Endometrium (tissue), 2 donors: ENCODE data around the gene RNF114.
"Not testable (repeated sequence)": the region's sequence is repeated elsewhere in the genome, so short reads cannot be mapped to it uniquely, and the experiment has no call there.

Experiments used
- FAIRE-seq: peaks from 2 replicates; lab custom pipeline; 2012; peaks lifted over from hg19 to GRCh38; lab: Jason Lieb, UNC
- donor health status: control.
- donor health status: control.

Gene RNF114

DNA sequence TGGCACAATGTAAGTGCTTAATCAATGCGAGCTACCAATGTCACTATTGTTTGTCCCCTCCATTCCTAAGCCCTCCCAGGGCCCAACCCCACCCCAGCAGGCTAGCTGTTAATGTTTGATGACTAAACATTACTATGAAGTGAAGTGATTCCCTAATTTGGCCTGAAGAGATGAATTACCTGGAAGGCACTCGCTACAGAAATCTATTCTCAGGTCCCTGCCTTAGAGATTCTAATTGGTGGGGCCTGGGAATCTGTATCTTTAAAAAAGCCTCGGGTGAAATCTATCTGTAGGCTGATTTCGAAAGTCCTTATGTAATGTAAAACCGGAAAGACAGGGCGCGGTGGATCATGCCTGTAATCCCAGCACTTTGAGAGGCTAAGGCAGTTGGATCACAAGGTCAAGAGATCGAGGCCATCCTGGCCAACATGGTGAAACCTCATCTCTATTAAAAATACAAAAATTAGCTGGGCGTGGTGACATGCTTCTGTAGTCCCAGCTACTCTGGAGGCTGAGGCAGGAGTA is 29.6 kb downstream of the RNF114 start:
- no peak for FAIRE-seq

- no peak for FAIRE-seq
Observed at GRCh38 chr20:49966861-49967260, 30.7 kb downstream of the RNF114 start.

DNA sequence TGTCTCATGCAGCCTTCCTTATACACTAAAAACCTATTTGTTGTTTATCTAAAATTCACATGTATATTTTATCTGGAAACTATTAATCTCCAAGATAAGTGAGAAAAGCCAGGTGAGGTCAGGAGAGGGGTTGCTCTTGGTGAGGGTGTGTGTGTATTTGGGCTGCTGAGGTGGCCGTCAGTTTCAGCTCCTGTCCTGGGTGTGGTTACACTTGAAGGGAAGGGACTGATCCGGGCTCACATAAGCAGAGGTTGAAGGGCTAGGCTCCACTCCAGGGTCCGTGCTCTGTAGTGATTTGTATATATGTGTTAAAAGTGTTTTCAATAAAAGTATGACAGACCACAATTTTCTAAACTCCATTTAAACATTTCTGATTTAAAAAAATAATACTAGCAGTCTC is 33.0 kb downstream of the RNF114 start:
- no peak for FAIRE-seq

GRCh38 chr20:49969946-49970345 is 33.7 kb downstream of the RNF114 start:
- FAIRE-seq, result no peak

DNA sequence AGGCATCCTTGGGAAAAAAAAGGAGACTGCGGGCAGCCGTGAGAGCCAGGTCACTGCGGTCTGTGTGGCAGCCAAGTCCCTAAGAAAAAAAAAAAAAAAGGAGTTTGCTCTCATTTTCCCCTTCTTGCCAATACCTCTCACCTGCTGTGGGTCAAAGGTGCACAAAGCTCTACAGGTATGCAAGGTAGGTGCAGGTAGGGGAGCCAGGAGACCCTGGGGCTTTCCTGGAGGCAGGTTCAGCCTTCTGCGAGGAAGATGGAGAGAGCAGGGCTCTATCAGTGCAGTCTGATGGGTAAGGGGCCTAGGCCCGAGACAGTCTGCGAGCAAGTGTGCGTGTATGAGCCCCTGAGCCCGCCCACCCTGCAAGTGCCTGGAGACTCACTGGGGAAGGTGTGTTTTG is 34.3 kb downstream of the RNF114 start:
- no peak for FAIRE-seq

DNA sequence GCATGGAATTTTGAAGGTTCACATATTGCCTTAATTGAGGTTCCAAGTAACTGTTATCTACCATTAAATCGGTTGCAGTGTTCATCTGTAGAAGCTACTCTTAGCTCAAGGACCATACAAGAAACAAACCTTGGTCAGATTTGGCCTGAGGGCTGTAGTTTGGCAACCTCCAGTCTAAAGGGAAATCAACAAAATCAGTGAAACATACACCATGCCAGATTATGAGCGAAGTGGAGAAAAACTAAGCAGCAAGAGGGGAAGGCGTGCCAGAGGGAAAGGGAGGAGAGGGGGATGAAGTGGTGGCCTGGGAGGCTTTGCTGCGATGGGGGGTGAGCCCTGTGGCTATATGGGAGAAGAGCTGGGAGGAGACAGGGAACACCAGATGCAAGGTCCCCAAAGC is 37.8 kb downstream of the RNF114 start:
- FAIRE-seq, result no peak

- no peak for FAIRE-seq
Observed at GRCh38 chr20:49976542-49976941, 40.3 kb downstream of the RNF114 start.

- not testable (repeated sequence) for FAIRE-seq
Observed at GRCh38 chr20:49977740-49978139, 41.5 kb downstream of the RNF114 start.

- FAIRE-seq, result no peak
Observed at GRCh38 chr20:49978685-49979029, 42.5 kb downstream of the RNF114 start.

DNA sequence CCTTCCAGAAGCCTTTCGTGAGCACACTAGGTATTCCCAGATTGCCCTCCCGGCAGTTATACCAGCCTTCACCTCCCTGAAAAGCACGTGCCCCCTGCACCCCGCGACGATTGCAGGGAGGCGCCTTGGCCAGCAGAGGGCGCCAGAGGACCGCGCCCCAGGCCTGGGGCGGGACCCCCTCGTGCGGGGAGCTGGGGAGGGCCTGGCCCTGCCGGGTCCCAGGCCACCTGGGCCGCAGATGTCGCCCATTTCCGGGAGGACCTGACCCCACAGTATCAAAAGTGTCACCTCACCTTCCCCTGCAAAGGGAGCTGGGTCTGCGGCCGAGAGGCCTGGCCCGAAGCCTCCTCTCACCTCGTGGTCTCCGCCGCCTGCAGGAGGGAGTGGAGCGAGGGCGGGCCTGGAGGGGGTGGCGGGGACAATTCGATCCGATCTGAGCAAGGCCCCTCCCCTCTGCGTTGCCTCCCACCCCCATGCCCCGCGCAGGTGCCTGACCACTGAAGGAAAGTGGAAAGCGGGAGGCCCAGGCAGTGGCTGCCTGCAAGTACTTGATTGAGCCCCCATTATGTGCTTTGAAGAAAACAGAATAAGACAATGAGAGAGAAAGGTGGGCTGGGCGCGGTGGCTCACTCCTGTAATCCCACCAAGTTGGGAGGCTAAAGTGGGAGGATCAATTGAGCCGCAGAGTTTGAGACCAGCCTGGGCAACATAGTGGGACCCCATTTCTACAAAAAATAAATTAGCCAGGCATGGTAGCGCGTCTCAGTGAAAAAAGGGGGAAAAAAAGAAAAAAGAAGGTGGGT is 43.0 kb downstream of the RNF114 start:
- no peak for FAIRE-seq

GRCh38 chr20:49980140-49981008 is 44.2 kb downstream of the RNF114 start:
- FAIRE-seq, result no peak

DNA sequence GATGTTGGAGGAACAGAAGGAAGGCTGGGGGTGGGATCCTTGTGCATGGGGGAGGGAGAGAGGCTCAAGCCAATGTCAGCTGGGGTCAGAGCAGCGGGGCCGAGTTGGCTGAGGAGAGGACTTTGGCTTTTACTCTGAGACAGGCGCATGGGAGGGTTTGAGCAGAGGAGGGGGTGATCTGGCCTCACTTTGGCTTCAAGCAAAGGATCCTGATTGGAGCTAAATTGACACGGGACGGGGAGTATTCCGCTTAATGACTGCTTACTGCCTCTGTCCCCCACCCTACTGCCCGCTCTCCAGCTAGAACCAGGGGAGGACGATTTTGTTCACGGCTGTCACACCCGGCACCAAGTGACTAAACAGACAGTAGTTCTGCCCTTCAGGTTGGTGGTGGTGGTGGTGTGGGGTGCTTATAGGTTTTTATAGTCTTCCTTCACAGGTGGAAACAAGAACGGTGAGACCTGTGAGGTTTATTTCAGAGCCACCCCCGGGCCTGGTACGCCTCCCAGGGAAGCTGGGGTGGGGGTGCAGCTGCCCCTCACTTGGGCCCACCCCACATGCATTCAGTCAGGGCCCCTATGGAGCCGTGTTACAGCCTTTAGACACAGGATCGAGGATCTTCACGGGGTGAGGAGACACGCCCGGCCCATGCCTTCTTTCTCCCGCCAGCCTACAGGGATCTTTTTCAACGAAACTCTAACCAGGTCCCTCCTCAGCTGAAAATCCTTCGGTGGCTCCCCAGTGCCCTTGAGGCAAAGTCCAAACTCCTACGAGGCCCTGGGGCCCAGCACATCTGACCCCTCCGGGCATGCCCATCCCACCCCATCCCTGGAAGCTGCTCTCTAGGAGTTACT is 45.2 kb downstream of the RNF114 start:
- FAIRE-seq, result no peak

DNA sequence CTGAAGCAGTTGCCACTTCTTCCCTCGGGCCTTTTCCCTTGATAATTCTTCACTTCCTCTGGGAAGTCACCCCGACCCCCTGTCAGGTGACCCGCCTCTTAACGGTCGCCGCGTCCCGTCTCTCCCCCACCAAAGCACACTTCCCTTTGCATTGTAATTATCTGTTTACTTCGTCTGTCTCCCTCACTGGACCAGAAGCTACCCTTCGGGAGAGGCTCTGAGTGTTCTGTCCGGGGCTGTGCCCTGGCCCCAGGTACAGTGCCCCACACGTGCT is 45.8 kb downstream of the RNF114 start:
- no peak for FAIRE-seq

- FAIRE-seq, result no peak
Observed at GRCh38 chr20:49982346-49983122, 46.3 kb downstream of the RNF114 start, which contains the start of gene SNAI1. SNAI1 (plus strand) TSS chr20:49982980; CDS start chr20:49983060, 80 bp downstream.

DNA sequence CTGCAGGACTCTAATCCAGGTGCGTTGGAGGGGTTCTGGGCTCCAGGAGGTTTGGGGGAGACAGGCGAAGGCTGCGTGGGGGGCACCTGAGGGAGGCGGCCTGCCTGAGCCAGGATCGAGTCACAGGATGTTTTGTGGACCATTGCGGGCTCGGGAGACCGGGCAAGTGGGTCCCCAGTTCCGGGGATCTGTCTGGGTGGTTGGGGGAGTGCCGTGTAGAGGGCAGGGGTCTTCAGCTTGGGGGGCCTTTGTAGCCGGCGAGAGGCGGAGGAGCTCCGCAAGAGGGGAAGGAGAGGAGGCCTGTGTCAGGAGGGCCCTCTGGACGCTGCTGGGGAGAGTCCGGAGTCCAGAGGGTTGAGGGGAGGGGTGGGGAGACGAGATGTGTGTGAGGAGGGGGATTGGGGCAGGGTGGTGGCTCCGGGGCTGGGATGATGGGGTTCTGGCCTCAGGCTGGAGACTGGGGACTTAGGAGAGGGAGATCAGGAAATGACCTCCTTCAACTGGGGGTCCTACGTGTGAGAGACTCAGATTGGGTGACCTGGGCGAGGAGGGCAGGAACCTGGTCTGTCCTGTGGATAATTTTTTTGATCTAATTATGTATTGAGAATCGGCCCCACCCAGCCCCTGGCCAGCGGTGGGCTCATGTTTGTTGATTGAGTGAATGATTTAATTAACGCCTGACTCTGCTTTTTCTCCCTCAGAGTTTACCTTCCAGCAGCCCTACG is 47.1 kb downstream of the RNF114 start:
- FAIRE-seq, result no peak

- FAIRE-seq, result no peak
Observed at GRCh38 chr20:49983848-49984408, 47.7 kb downstream of the RNF114 start.

- FAIRE-seq, result no peak
Observed at GRCh38 chr20:49984426-49985153, 48.4 kb downstream of the RNF114 start.

DNA sequence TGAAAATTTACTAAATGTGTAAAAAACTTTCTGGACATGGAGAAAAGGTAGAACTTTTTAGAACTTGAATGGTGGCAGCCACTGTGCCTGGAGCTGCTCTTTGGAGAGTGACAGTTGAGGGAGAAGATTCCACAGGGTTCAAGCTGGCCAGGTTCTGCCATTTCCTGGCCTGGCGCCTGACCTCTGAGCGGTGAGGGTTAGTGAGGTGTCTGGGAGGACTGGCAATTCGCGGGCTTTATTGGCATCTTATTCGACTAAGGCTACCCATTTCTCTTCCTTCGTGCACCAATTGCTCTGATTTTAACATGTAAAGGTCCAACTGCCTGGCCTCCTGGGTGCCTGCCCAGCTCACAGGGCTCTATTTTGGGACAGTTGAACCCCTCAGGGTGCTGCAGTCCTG is 49.0 kb downstream of the RNF114 start:
- FAIRE-seq, result no peak

DNA sequence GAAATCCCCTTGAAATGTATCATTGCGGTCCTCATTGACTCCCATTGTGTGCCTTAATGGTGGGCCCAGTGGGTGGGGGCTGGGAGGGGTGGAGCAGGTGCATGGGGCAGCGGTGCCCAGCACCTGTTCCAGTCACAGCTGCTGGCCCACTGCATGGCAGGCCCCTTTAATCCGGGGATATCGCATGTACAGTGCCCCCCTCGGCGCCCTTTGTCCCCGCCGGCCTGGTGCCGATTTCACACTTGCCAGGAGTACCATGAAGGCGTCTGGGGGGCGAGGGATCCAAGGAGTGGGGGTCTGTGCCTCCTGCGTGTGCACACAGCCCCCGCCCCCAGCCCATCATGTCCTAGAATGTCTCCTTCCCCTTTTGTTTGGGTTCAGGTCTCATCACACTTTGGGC is 49.4 kb downstream of the RNF114 start:
- no peak for FAIRE-seq

- no peak for FAIRE-seq
Observed at GRCh38 chr20:49986049-49986448, 49.9 kb downstream of the RNF114 start.
